Measurements from ENCODE around the gene CELSR2. TPM values are rescaled to one million over a fixed set of nuclear protein-coding genes. Genes with fewer than 3 reads are reported as not detected.

The CELSR2 gene
- total and polyA plus RNA-seq, 2 experiments from 2014 or later: 11.2 to 35.1 TPM

GRCh38 chr1:109258481-109259466 is 9.4 kb downstream of the CELSR2 start:
- Histone ChIP-seq H3K4me3 (no peak overlapping the region), H2AFZ (no peak overlapping the region), H3K9me2 (ENCODE audit: insufficient read depth) (no peaks in the 10 kb centered on the region), H3K36me3 (ENCODE audit: insufficient read depth) (no peaks in the 10 kb centered on the region; the same call in 1 of the 2 replicates), H3F3A (replicated peaks; ENCODE audit: low read depth) (0 out of 2 replicates have a peak, but pooled peaks cover 5% of the 10 kb centered on the region), H3K27me3 (ENCODE audit: insufficient read depth) (no peaks in the 10 kb centered on the region), H3K27ac (ENCODE audit: low read depth) (no peak overlapping the region), H3K4me2 (no peak overlapping the region), H3K79me2 (replicated peaks; ENCODE audit: insufficient read depth) (peaks cover 14% of the 10 kb centered on the region; the same call in 1 of the 2 replicates), H3K4me1 (ENCODE audit: insufficient read depth) (peaks cover 19% of the 10 kb centered on the region), H4K20me1 (replicated peaks; ENCODE audit: insufficient read depth) (no peaks in the 10 kb centered on the region; the same call in 1 of the 2 replicates)
- ATAC-seq (no peak), DNase-seq (ENCODE audit: low spot score) (no peak)
- Mint-ChIP-seq H3K36me3 (ENCODE audit: low read depth) (peaks cover under 1% of the 10 kb centered on the region; the same call in 2 of the 3 replicates), H3K27ac (peak overlapping the region; percentile 88), H3K4me3 (no peak overlapping the region), H3K9me3 (no peaks in the 10 kb centered on the region; the same call in 1 of the 3 replicates), H3K27me3 (ENCODE audit: insufficient read depth, low read depth, poor library complexity) (peaks cover 11% of the 10 kb centered on the region), H3K4me1 (peaks cover 37% of the 10 kb centered on the region)
- no peak for TF ChIP-seq ZNF462 (CRISPR knock-in tag; IDR thresholded peaks at IDR 0.05)
- TF ChIP-seq JUNB (IDR thresholded peaks at IDR 0.05; ENCODE audit: unreplicated experiment): no peak
- TF ChIP-seq EZH2phosphoT487 (IDR thresholded peaks at IDR 0.05; ENCODE audit: unreplicated experiment): no peak
- TF ChIP-seq REST (IDR thresholded peaks at IDR 0.05; ENCODE audit: unreplicated experiment): no peak
- TF ChIP-seq POLR2AphosphoS5 (IDR thresholded peaks at IDR 0.05; ENCODE audit: low read depth): no peak
- TF ChIP-seq CTCF (conservative IDR thresholded peaks at IDR 0.05; ENCODE audit: low read depth in 2 of 2): no peak
- TF ChIP-seq ZNF331 (CRISPR knock-in tag; IDR thresholded peaks at IDR 0.05; ENCODE audit: low read depth): no peak
- TF ChIP-seq EZH2 (IDR thresholded peaks at IDR 0.05; ENCODE audit: low read depth, unreplicated experiment): no peak
- TF ChIP-seq STAT1 (IDR thresholded peaks at IDR 0.05; ENCODE audit: unreplicated experiment): no peak
